GM20431 (cell line): ENCODE data around the gene DCHS1.

Experiments used
- in situ Hi-C: fragments of 300-500 bp; cut with MseI, MboI; formaldehyde crosslinking; loops from one replicate; pipeline ENCODE4 v1.15.0; 2020; ENCODE audit warnings: low sequenced_read_pairs; ENCODE audit not compliant: unreplicated experiment

DCHS1 gene

GRCh38 chr11:6630632-6631291, 24.8 kb downstream of the DCHS1 start:
- in situ Hi-C loops, result no loop called here

GRCh38 chr11:6629892-6630631, 25.5 kb downstream of the DCHS1 start:
- in situ Hi-C loops, result no loop called here

GRCh38 chr11:6629573-6629891, 26.1 kb downstream of the DCHS1 start:
- in situ Hi-C loops, result no loop called here

GRCh38 chr11:6628526-6628925, 27.1 kb downstream of the DCHS1 start:
- in situ Hi-C loops, result no loop called here

- in situ Hi-C loops, result no loop called here
Measured at GRCh38 chr11:6627762-6628241, 27.8 kb downstream of the DCHS1 start.

GRCh38 chr11:6626971-6627761, 28.4 kb downstream of the DCHS1 start:
- in situ Hi-C loops, result no loop called here

GRCh38 chr11:6625832-6626420, 29.7 kb downstream of the DCHS1 start:
- in situ Hi-C loops, result no loop called here

- in situ Hi-C loops, result no loop called here
Measured at GRCh38 chr11:6625156-6625831, 30.3 kb downstream of the DCHS1 start.

GRCh38 chr11:6623391-6624363, 31.9 kb downstream of the DCHS1 start:
- in situ Hi-C loops, result no loop called here

GRCh38 chr11:6622261-6623171, 33.1 kb downstream of the DCHS1 start:
- in situ Hi-C loops, result no loop called here

- in situ Hi-C loops, result no loop called here
Measured at GRCh38 chr11:6621711-6622211, 33.8 kb downstream of the DCHS1 start.

- in situ Hi-C loops, result no loop called here
Measured at GRCh38 chr11:6620636-6621035, 35.0 kb downstream of the DCHS1 start.

GRCh38 chr11:6619004-6619745, 36.4 kb downstream of the DCHS1 start, which contains the start of gene TPP1:
Gene TPP1 (minus strand): TSS chr11:6619422. CDS start chr11:6619400, 22 bp downstream.
- in situ Hi-C loops, result no loop called here

- in situ Hi-C loops, result no loop called here
Measured at GRCh38 chr11:6618117-6619003, 37.2 kb downstream of the DCHS1 start.

GRCh38 chr11:6617315-6617781, 38.3 kb downstream of the DCHS1 start:
- in situ Hi-C loops, result no loop called here
